GM12865 (cell line): ENCODE measurements around the gene ELMO1.

Experiments
- DNase-seq: peaks from one replicate; pipeline ENCODE4 v3.0.0; 2010; ENCODE audit warnings: low read depth
- H3K4me3 ChIP-seq: 2 replicates; pipeline ENCODE4 v1.5.1; 2011; ENCODE audit warnings: mild to moderate bottlenecking, low read depth, low read length, control low read depth
- CTCF ChIP-seq: IDR thresholded peaks from 2 replicates; pipeline ENCODE4 v1.5.1; 2011; ENCODE audit warnings: low read length, control low read depth, low read depth, inconsistent platforms; ENCODE audit not compliant: insufficient read depth; ENCODE audit errors: missing control alignments

The ELMO1 gene

DNA sequence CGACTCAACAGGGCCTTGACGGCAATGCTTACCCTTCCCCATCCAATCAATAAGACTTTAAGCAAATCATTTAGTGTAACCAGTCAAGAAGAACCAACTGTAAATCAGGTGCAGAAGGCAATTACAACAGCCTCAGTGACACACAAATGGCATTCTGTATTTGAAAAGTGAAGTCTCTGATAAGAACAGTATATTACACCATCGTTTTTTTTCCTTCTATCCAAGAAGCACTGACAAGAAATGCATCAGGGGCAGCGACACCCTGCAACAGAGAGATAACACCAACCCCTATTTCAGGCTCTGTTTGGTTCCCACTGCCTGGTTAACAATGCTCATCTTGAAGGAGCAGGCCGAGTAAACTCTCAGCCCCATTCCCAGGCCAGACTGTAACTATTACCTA is 520.4 kb downstream of the ELMO1 start:
- no peak for TF ChIP-seq CTCF
- no peak overlapping the region for H3K4me3 ChIP-seq
- no peak for DNase-seq

GRCh38 chr7:36925691-36926090 is 523.0 kb downstream of the ELMO1 start:
- DNase-seq = no peak

DNA sequence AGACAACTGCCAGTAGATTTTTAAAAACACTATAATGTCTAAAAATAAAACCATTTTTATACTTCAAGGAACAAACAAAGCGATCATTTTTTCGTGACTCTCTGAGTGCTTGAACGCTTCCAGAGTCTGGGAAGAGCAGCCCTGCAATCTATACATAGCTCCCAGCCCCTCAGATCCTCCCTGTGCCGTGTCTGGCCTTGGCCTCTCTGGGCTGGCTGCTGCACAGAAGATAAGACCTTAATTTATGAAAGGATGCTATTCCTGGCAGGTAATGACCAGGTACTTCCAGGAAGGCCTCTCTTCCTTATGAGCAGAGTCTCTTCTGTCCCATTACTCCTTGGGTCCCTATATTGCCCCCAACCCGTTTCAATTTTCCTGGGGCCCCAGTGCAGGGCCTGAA is 523.5 kb downstream of the ELMO1 start:
- no peak for DNase-seq
- no peak overlapping the region for H3K4me3 ChIP-seq
- no peak for TF ChIP-seq CTCF

More at GRCh38 chr7:36925691-36926090, 523.0 kb downstream of the ELMO1 start:
- TF ChIP-seq CTCF = no peak
- H3K4me3 ChIP-seq = no peak overlapping the region

- TF ChIP-seq CTCF = no peak
- no peak overlapping the region for H3K4me3 ChIP-seq
- DNase-seq = no peak
Measured at GRCh38 chr7:36923943-36924436, 524.7 kb downstream of the ELMO1 start.

DNA sequence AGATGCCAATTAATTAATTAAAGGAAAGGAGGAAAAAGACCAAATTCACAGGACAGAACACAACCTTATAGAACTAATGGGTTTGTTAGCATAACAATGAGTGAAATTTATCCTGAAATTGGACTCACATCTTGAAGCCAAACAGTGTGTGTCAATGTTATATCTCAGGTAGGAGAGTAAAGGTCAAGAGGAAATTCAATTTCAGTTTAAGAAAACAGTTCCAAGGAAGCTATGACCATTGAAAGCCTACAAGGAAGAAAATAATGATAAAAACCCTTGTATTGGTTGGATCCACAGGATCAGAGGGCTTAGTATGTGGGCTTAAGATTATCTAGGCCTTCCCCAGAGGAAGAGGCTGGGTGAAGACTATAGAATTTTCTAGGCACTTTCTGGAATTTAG is 525.5 kb downstream of the ELMO1 start:
- no peak for DNase-seq
- no peak overlapping the region for H3K4me3 ChIP-seq
- no peak for TF ChIP-seq CTCF

DNA sequence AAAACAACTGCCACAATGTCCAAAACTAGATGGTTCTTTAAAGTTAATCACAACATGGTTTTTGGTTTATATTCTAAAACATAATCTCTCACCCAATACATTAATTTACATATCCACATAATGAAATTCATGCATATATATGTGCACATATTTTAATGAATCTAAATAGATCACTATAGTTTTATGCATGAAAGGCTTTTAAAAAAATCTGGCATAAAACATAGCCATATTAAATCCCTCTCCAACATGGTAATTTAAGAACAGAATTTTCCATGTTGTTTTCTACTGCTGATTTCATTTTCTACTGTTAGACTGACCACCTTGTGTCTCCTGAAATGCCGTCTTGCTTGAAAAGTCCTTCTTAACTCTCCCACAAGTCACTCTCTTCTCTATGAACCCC is 528.2 kb downstream of the ELMO1 start:
- no peak for TF ChIP-seq CTCF
- H3K4me3 ChIP-seq = no peak overlapping the region

GRCh38 chr7:36919738-36920137 is 528.9 kb downstream of the ELMO1 start:
- TF ChIP-seq CTCF = no peak
- no peak overlapping the region for H3K4me3 ChIP-seq
- no peak for DNase-seq

More for the DNA sequence above, 528.2 kb downstream of the ELMO1 start:
- no peak for DNase-seq
